KMS-11 (cell line): ENCODE measurements around the gene KLRC3.
"Not testable (repeated sequence)": the region's sequence is repeated elsewhere in the genome, so short reads cannot be mapped to it uniquely, and the experiment has no call there.

ENCODE experiments used
- H2AFZ ChIP-seq: fragments of 200-600 bp; sonication (generic); 2 replicates; pipeline ENCODE4 v1.6.1; 2016; ENCODE audit warnings: antibody characterized with exemption, mixed run types, low read depth
- H3K27ac ChIP-seq: fragments of 200-600 bp; sonication (generic); 2 replicates; pipeline ENCODE4 v1.6.1; 2016; ENCODE audit warnings: mild to moderate bottlenecking, mixed run types
- H3K27me3 ChIP-seq: fragments of 200-600 bp; sonication (generic); 2 replicates; pipeline ENCODE4 v1.6.1; 2017; ENCODE audit warnings: mild to moderate bottlenecking, low read depth, mixed run types, moderate library complexity; ENCODE audit not compliant: insufficient read depth
- H3K36me3 ChIP-seq: fragments of 200-600 bp; sonication (generic); 2 replicates; pipeline ENCODE4 v1.6.1; 2017; ENCODE audit warnings: mild to moderate bottlenecking, mixed run types; ENCODE audit not compliant: insufficient read depth
- H3K4me1 ChIP-seq: fragments of 200-600 bp; sonication (generic); 2 replicates; pipeline ENCODE4 v1.6.1; 2016; ENCODE audit warnings: mild to moderate bottlenecking, low read depth, mixed run types; ENCODE audit not compliant: poor library complexity, severe bottlenecking
- H3K4me2 ChIP-seq: fragments of 200-600 bp; sonication (generic); 2 replicates; pipeline ENCODE4 v1.7.0; 2016; ENCODE audit warnings: mild to moderate bottlenecking, mixed run types
- H3K4me3 ChIP-seq: fragments of 200-600 bp; sonication (generic); IDR thresholded peaks from 2 replicates; pipeline ENCODE4 v1.6.1; 2017; ENCODE audit warnings: low read depth, low read length, mixed read lengths; ENCODE audit not compliant: insufficient read depth
- H3K79me2 ChIP-seq: fragments of 200-600 bp; sonication (generic); 2 replicates; pipeline ENCODE4 v1.6.1; 2016; ENCODE audit warnings: low read depth, mixed run types; ENCODE audit not compliant: insufficient read depth
- H3K9ac ChIP-seq: fragments of 200-600 bp; sonication (generic); 2 replicates; pipeline ENCODE4 v1.6.1; 2016; ENCODE audit warnings: mild to moderate bottlenecking, mixed run types
- H4K20me1 ChIP-seq: fragments of 200-600 bp; sonication (generic); 2 replicates; pipeline ENCODE4 v1.6.1; 2016; ENCODE audit warnings: mild to moderate bottlenecking, mixed run types; ENCODE audit not compliant: insufficient read depth
- TF ChIP-seq, protein P1 (sequence below): fragments of 200-600 bp; sonication (generic); conservative IDR thresholded peaks from 2 replicates; pipeline ENCODE4 v1.6.1; 2017; ENCODE audit warnings: low read depth, mild to moderate bottlenecking, antibody characterized with exemption, low read length, moderate library complexity, mixed read lengths

The KLRC3 gene

DNA sequence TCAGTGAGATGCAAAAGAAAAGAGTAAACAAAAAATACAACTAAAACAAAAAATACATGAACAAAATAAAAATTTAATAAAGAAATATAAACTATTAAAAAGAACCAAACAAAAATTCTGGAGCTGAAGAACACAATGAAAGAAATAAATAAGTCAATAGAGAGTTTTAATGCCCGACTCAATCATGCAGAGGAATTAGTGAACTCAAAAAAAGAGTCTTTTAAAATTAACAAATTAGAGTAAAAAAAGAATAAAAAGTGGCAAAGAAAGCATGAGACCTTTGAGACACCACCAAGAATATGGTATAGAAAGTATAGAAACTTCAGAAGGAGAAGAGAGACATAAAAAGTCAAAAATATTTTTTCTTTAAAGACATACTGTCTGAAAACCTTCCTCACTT lies 35.4 kb upstream of the KLRC3 start:
- TF ChIP-seq, protein P1, sequence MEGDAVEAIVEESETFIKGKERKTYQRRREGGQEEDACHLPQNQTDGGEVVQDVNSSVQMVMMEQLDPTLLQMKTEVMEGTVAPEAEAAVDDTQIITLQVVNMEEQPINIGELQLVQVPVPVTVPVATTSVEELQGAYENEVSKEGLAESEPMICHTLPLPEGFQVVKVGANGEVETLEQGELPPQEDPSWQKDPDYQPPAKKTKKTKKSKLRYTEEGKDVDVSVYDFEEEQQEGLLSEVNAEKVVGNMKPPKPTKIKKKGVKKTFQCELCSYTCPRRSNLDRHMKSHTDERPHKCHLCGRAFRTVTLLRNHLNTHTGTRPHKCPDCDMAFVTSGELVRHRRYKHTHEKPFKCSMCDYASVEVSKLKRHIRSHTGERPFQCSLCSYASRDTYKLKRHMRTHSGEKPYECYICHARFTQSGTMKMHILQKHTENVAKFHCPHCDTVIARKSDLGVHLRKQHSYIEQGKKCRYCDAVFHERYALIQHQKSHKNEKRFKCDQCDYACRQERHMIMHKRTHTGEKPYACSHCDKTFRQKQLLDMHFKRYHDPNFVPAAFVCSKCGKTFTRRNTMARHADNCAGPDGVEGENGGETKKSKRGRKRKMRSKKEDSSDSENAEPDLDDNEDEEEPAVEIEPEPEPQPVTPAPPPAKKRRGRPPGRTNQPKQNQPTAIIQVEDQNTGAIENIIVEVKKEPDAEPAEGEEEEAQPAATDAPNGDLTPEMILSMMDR: no peak
- Histone ChIP-seq H3K9ac (no peak overlapping the region), H3K79me2 (no peaks in the 10 kb centered on the region), H3K27me3 (no peaks in the 10 kb centered on the region), H3K4me2 (no peak overlapping the region), H3K36me3 (no peaks in the 10 kb centered on the region), H2AFZ (no peak overlapping the region), H3K4me1 (no peaks in the 10 kb centered on the region), H3K27ac (no peak overlapping the region), H4K20me1 (no peaks in the 10 kb centered on the region), H3K4me3 (no peak overlapping the region)

DNA sequence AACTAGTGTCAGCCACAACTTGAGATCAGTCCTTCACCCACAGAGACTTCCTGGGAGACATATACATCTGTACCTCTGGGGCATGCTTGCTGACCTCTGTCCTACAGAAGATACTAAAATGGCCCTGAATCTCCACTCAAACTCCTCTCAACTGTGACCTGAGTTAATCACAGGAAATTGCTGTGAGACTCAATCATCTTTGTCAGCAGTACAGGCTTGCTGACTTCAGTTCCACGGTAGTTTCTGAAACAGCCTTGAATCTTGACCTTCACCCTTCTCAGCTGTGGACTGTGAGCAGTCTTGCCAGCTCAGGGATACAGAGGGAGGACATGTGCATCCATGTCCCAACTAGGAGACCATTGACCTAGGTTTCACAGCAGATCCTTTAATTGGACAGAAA lies 34.1 kb upstream of the KLRC3 start:
- H3K4me2 ChIP-seq: no peak overlapping the region
- no peaks in the 10 kb centered on the region for H3K27me3 ChIP-seq
- no peaks in the 10 kb centered on the region for H3K79me2 ChIP-seq
- H2AFZ ChIP-seq: no peak overlapping the region
- no peak overlapping the region for H3K27ac ChIP-seq
- H3K4me3 ChIP-seq: no peak overlapping the region
- no peaks in the 10 kb centered on the region for H3K36me3 ChIP-seq
- no peaks in the 10 kb centered on the region for H3K4me1 ChIP-seq
- H4K20me1 ChIP-seq: no peaks in the 10 kb centered on the region
- no peak overlapping the region for H3K9ac ChIP-seq
- TF ChIP-seq, protein P1: no peak

DNA sequence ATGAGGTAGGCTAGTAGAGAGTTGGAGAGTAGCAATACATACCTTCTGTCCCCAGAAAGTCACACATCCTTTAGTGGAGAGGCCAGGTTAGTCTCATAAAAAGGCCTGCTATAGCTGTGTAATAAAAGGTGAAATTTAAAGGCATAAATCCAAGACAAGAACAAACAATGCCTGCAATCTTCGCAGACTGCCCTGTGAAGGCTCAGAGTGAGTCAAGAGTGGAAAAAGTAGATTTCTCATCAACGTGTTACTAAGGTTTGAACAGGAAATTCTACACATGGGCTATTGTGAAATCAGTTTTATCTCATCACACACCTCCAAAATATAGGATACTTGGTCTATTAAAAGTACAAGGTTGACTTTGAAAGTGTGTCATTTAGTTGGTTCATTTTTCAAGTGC lies 32.8 kb upstream of the KLRC3 start, which contains the start of gene KLRC1:
Gene KLRC1, minus strand, starts transcription at position 222 of the 400 bp plus-strand sequence. CDS start 2,221 bp downstream, outside the sequence.
- Histone ChIP-seq H3K27me3 (no peaks in the 10 kb centered on the region), H3K36me3 (no peaks in the 10 kb centered on the region), H3K4me3 (no peak within 1 kb of the TSS), H3K27ac (no peak within 1 kb of the TSS), H2AFZ (no peak within 1 kb of the TSS), H3K9ac (no peak within 1 kb of the TSS), H3K4me1 (no peaks in the 10 kb centered on the region), H3K4me2 (no peak within 1 kb of the TSS), H3K79me2 (no peaks in the 10 kb centered on the region), H4K20me1 (no peaks in the 10 kb centered on the region)
- TF ChIP-seq, protein P1: no peak

DNA sequence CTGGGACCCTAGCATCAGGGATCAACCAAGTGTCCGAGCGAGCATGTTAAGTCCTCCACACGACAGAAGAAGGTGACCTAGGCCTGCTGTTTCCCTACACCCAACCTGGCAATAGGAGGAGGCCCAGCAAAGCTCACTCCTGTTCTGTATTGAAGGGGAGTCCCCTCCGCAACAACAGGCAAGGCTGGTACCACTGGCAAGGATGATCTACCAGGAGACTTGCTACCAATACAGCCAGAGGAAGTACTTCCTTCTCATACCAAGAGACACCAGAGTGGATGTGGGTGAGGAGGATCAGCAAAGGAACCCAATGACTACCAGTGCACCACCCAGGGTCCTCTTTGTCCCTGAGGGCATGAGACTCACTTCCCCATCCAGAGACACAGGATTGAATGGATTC lies 27.8 kb upstream of the KLRC3 start:
- Histone ChIP-seq H4K20me1 (no peaks in the 10 kb centered on the region), H3K4me2 (no peak overlapping the region), H3K27me3 (no peaks in the 10 kb centered on the region), H3K36me3 (no peaks in the 10 kb centered on the region), H3K79me2 (no peaks in the 10 kb centered on the region), H3K4me3 (no peak overlapping the region), H3K4me1 (no peaks in the 10 kb centered on the region), H3K9ac (no peak overlapping the region), H3K27ac (no peak overlapping the region), H2AFZ (no peak overlapping the region)
- TF ChIP-seq, protein P1: no peak

DNA sequence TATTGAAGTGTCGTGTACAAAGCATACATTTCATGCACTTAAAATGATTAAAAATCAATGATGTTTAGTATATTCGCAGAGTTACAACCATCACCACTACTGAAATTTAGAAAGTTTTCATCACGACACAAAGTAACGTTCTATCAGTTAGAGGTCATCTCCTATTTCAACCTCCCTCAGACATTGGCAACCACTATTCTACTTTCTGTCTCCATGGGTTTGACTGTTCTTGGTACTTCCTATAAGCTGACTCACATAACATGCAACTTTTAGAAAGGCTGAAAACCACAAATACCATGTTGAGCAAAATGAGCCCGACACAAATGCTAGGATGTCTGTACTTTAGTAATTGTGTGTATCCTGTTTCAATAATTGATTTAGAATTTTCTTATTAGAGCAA lies 25.7 kb upstream of the KLRC3 start:
- H3K9ac ChIP-seq, H3K4me1 ChIP-seq, H3K27ac ChIP-seq, H3K4me2 ChIP-seq, H4K20me1 ChIP-seq, H2AFZ ChIP-seq, H3K27me3 ChIP-seq, H3K79me2 ChIP-seq, H3K36me3 ChIP-seq, H3K4me3 ChIP-seq: not testable (repeated sequence)

DNA sequence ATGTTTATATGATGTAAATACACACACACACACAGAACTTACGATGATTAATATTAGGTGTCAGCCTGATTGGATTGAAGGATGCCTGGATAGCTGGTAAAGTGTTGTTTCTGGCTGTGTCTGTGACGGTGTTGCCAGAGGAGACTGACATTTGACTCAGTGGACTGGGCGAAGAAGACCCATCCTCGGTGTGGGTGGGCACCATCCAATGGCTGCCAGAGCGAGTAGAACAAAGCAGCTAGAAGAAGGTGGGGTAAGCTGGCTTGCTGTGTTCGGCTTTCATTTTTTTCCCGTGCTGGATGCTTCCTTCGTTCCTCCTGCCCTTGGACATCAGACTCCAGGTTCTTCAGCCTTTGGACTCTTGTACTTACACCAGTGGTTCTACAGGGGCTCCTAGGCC lies 20.7 kb upstream of the KLRC3 start:
- not testable (repeated sequence) for H4K20me1 ChIP-seq, H3K36me3 ChIP-seq, H3K79me2 ChIP-seq, H2AFZ ChIP-seq, H3K4me1 ChIP-seq, H3K4me3 ChIP-seq, H3K4me2 ChIP-seq, H3K27me3 ChIP-seq, H3K9ac ChIP-seq, H3K27ac ChIP-seq

DNA sequence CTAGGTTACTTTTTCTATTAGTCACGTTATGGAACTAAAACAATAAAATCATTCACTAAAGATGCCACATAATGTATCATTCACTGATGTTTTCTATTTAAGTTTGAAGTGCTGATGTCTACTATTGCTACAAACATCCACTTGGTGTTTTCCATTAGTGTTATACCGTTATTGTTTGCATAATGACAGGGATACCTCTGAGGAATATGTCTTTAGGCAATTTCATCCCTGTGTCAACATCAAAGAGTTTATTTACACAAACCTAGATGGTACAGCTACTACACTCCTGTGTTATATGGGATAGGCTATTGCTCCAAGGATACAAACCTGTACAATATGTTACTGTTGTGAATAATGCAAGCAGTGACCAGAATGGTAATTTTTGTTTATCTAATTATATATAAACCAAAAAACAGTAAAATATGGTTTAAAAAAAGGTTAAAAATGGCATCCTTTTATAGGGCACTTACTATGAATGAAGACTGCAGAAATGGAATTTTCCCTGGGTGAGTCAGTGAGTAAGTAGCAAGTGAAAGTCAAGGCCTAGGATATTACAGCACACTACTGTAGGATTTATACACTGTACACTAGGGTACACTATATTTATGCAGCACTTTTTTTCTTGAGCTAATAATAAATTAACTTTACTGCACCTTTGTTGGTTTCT lies 19.3 kb upstream of the KLRC3 start:
- H3K27ac ChIP-seq, H3K27me3 ChIP-seq, H4K20me1 ChIP-seq, H2AFZ ChIP-seq, H3K79me2 ChIP-seq, H3K9ac ChIP-seq, H3K4me3 ChIP-seq, H3K36me3 ChIP-seq, H3K4me2 ChIP-seq, H3K4me1 ChIP-seq: not testable (repeated sequence)
